GM12891 (cell line): ENCODE data around the gene NKAIN2.

ENCODE experiments used
- POLR2A ChIP-seq: IDR thresholded peaks from 2 replicates; pipeline ENCODE4 v1.6.1; 2011; ENCODE audit warnings: low read depth, low read length, control low read depth
- POLR2AphosphoS5 ChIP-seq: IDR thresholded peaks from 2 replicates; pipeline ENCODE4 v1.6.1; 2011; ENCODE audit warnings: low read depth, low read length, control low read depth
- TAF1 ChIP-seq: IDR thresholded peaks from 2 replicates; pipeline ENCODE4 v1.6.1; 2011; ENCODE audit warnings: low read depth, low read length, control low read depth

GRCh38 chr6:124164343-124164742, 360.7 kb downstream of the NKAIN2 start:
- TF ChIP-seq TAF1 (no peak), POLR2A (no peak), POLR2AphosphoS5 (no peak)
